Endothelial cell of umbilical vein (primary cell): ENCODE data around the gene CCDC81.

Experiments
- EZH2 ChIP-seq: IDR thresholded peaks from 2 replicates; pipeline ENCODE4 v1.6.1; 2012; ENCODE audit warnings: borderline replicate concordance, low read depth, mild to moderate bottlenecking, moderate library complexity, low read length, inconsistent platforms; ENCODE audit not compliant: severe bottlenecking
- FOS ChIP-seq: IDR thresholded peaks from 2 replicates; pipeline ENCODE4 v1.6.1; 2011; ENCODE audit warnings: mild to moderate bottlenecking, low read length, moderate library complexity, borderline replicate concordance; ENCODE audit not compliant: insufficient read depth
- GATA2 ChIP-seq: IDR thresholded peaks from 2 replicates; pipeline ENCODE4 v1.7.0; 2011; ENCODE audit warnings: low read depth, mild to moderate bottlenecking, moderate library complexity, mixed read lengths, low read length; ENCODE audit not compliant: insufficient read length, insufficient read depth
- JUN ChIP-seq: IDR thresholded peaks from 2 replicates; pipeline ENCODE4 v1.6.1; 2011; ENCODE audit warnings: borderline replicate concordance, low read depth; ENCODE audit not compliant: insufficient read length, insufficient read depth
- MYC ChIP-seq: IDR thresholded peaks from one replicate; pipeline ENCODE4 v1.6.1; 2011; ENCODE audit warnings: mild to moderate bottlenecking, low read depth, low read length
- POLR2A ChIP-seq: IDR thresholded peaks from 2 replicates; pipeline ENCODE4 v1.6.1; 2012; ENCODE audit warnings: low read depth, mild to moderate bottlenecking, control low read depth, low read length
- POLR2AphosphoS5 ChIP-seq: IDR thresholded peaks from 2 replicates; pipeline ENCODE4 v1.6.1; 2012; ENCODE audit warnings: low read depth, mild to moderate bottlenecking, control low read depth, low read length, moderate library complexity; ENCODE audit not compliant: insufficient read depth
- TF ChIP-seq, protein P1 (sequence below), 2 donors: IDR thresholded peaks; 1 replicate in 1 of 2; 2 replicates in 1 of 2; pipeline ENCODE4 v1.5.1; 2011; ENCODE audit warnings: low read length in 2 of 2, mild to moderate bottlenecking in 2 of 2, moderate library complexity in 2 of 2, control low read depth in 1 of 2, inconsistent platforms in 1 of 2, low read depth in 1 of 2; ENCODE audit not compliant: insufficient read depth in 1 of 2; ENCODE audit errors: extremely low read depth in 1 of 2
- TF ChIP-seq, protein P2 (sequence below): IDR thresholded peaks from 2 replicates; pipeline ENCODE4 v1.6.1; 2011; ENCODE audit not compliant: insufficient read depth, insufficient read length

DNA sequence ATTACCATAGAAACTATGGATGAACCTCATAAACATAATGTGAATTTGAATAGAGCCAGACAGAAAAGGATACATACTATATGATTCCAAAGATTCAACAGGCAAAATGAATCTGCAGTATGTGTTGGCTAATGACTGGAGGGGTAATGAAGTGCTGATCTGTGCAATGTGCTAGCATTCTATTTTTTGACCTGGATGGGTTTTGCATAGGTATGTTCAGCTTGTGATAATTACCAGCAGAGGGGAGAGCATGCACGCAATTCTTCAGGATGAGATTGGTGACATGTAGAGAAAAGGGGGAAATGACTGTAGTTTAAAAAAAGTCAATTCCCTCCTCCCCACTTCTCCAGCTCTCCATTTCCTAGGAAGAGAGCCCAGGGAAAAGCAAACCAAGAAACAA lies 618 bp upstream of the CCDC81 start:
- TF ChIP-seq, protein P1, sequence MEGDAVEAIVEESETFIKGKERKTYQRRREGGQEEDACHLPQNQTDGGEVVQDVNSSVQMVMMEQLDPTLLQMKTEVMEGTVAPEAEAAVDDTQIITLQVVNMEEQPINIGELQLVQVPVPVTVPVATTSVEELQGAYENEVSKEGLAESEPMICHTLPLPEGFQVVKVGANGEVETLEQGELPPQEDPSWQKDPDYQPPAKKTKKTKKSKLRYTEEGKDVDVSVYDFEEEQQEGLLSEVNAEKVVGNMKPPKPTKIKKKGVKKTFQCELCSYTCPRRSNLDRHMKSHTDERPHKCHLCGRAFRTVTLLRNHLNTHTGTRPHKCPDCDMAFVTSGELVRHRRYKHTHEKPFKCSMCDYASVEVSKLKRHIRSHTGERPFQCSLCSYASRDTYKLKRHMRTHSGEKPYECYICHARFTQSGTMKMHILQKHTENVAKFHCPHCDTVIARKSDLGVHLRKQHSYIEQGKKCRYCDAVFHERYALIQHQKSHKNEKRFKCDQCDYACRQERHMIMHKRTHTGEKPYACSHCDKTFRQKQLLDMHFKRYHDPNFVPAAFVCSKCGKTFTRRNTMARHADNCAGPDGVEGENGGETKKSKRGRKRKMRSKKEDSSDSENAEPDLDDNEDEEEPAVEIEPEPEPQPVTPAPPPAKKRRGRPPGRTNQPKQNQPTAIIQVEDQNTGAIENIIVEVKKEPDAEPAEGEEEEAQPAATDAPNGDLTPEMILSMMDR (IDR thresholded peaks at IDR 0.05; ENCODE audit: extremely low read depth in 1 of 2, insufficient read depth in 1 of 2, low read depth in 1 of 2, low read length in 2 of 2), result no peak
- TF ChIP-seq JUN, result no peak
- TF ChIP-seq POLR2A, result no peak
- no peak for TF ChIP-seq EZH2
- TF ChIP-seq, protein P2, sequence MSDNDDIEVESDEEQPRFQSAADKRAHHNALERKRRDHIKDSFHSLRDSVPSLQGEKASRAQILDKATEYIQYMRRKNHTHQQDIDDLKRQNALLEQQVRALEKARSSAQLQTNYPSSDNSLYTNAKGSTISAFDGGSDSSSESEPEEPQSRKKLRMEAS, result no peak
- TF ChIP-seq POLR2AphosphoS5, result no peak
- TF ChIP-seq MYC, result no peak
- TF ChIP-seq GATA2, result no peak
- no peak for TF ChIP-seq FOS
